Measurements from ENCODE around the gene LHX3. TPM values are rescaled to one million over a fixed set of nuclear protein-coding genes. Genes with fewer than 3 reads are reported as not detected.

Gene LHX3
- total RNA-seq, 3 donors from 2014 or later: not detected

DNA sequence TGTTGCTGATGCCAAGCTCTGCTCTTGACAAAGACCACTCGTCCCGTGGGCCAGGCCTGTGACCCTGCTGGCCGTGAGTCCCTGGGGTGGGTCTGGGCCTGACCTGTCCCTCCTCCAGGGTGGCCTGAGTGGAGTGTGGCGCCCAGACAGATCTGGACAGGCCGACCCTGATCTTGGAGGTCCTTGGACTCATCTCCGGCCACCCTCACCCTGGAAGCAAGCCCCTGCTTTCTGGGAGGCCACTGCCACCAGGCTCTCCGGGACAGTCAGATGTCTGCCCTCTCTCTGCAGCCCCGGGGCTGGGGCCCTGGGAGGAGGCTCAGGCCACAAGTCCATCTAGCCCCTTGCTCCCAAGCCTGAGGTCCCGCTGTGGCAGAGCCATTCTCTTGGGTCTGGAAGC, 55.1 kb downstream of the LHX3 start:
- Histone ChIP-seq H3K4me1 (no peaks in the 10 kb centered on the region), H3K4me3 (no peak overlapping the region), H3K27ac (no peak overlapping the region), H3K27me3 (peaks cover 2 to 39% of the 10 kb centered on the region in 2 donors), H3K36me3 (no peaks in the 10 kb centered on the region), H3K9me3 (no peaks in the 10 kb centered on the region)
- TF ChIP-seq POLR2AphosphoS5 (IDR thresholded peaks at IDR 0.05) (no peak), POLR2A (IDR thresholded peaks at IDR 0.05) (no peak)
- TF ChIP-seq, protein P1, sequence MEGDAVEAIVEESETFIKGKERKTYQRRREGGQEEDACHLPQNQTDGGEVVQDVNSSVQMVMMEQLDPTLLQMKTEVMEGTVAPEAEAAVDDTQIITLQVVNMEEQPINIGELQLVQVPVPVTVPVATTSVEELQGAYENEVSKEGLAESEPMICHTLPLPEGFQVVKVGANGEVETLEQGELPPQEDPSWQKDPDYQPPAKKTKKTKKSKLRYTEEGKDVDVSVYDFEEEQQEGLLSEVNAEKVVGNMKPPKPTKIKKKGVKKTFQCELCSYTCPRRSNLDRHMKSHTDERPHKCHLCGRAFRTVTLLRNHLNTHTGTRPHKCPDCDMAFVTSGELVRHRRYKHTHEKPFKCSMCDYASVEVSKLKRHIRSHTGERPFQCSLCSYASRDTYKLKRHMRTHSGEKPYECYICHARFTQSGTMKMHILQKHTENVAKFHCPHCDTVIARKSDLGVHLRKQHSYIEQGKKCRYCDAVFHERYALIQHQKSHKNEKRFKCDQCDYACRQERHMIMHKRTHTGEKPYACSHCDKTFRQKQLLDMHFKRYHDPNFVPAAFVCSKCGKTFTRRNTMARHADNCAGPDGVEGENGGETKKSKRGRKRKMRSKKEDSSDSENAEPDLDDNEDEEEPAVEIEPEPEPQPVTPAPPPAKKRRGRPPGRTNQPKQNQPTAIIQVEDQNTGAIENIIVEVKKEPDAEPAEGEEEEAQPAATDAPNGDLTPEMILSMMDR (IDR thresholded peaks at IDR 0.05): no peak
- DNase-seq (ENCODE audit: low spot score in 2 of 2): no peak
- intact Hi-C loops (cut with DNase I; ENCODE audit: low total_unique reads): no loop called here

DNA sequence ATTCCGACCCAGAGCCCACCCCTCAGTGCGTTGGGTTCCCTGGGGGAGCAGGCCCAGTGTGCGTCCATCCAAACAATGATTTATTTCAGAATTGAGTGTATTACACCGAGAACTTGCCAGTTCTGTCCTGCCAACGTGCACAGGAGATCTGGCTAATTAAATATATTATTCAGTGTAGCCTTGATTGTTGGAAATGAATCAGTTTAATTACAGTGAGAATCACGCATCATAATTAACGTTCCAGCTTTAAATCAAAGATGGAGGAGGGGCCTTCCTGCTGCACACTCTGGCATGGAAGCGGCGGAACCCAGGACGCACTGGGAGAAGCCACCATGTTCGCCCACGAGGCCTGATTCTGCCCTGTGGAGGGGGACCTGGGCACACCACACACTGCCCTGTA, 55.6 kb downstream of the LHX3 start:
- Histone ChIP-seq H3K27me3 (peaks cover 2 to 39% of the 10 kb centered on the region in 2 donors), H3K36me3 (no peaks in the 10 kb centered on the region), H3K4me1 (no peaks in the 10 kb centered on the region), H3K27ac (no peak overlapping the region), H3K4me3 (no peak overlapping the region), H3K9me3 (no peaks in the 10 kb centered on the region)
- TF ChIP-seq POLR2AphosphoS5 (IDR thresholded peaks at IDR 0.05): no peak
- TF ChIP-seq, protein P1 (IDR thresholded peaks at IDR 0.05): no peak
- TF ChIP-seq POLR2A (IDR thresholded peaks at IDR 0.05): no peak
- no peak for DNase-seq (ENCODE audit: low spot score in 2 of 2)
- intact Hi-C loops (cut with DNase I; ENCODE audit: low total_unique reads): no loop called here

DNA sequence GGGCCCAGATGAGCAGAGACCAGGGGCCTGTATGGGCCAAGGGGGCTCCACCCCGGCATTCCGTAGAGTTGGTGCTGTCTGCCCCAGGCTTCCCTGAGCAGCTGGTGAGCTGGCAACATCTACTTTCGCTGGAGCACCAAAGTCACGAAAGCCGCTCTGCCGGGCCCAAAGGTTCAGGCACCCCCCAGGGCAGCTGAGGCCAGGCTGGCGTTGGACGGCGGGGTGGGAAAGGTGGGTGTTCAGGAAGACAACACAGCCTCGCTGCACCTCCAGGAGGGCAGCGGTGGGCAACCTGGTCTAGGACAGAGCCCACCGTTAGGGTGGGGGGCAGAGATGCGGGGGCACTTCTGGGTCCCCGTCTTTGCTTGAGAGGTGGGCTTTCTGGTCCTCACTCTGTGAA, 56.2 kb downstream of the LHX3 start:
- Histone ChIP-seq H3K27ac (no peak overlapping the region), H3K36me3 (no peaks in the 10 kb centered on the region), H3K9me3 (no peaks in the 10 kb centered on the region), H3K27me3 (peaks cover 2 to 44% of the 10 kb centered on the region in 2 donors), H3K4me1 (no peaks in the 10 kb centered on the region), H3K4me3 (no peak overlapping the region)
- TF ChIP-seq POLR2AphosphoS5 (IDR thresholded peaks at IDR 0.05): no peak
- TF ChIP-seq, protein P1 (IDR thresholded peaks at IDR 0.05): no peak
- no peak for TF ChIP-seq POLR2A (IDR thresholded peaks at IDR 0.05)
- intact Hi-C loops (cut with DNase I; ENCODE audit: low total_unique reads): no loop called here
- DNase-seq (ENCODE audit: low spot score in 2 of 2): no peak

DNA sequence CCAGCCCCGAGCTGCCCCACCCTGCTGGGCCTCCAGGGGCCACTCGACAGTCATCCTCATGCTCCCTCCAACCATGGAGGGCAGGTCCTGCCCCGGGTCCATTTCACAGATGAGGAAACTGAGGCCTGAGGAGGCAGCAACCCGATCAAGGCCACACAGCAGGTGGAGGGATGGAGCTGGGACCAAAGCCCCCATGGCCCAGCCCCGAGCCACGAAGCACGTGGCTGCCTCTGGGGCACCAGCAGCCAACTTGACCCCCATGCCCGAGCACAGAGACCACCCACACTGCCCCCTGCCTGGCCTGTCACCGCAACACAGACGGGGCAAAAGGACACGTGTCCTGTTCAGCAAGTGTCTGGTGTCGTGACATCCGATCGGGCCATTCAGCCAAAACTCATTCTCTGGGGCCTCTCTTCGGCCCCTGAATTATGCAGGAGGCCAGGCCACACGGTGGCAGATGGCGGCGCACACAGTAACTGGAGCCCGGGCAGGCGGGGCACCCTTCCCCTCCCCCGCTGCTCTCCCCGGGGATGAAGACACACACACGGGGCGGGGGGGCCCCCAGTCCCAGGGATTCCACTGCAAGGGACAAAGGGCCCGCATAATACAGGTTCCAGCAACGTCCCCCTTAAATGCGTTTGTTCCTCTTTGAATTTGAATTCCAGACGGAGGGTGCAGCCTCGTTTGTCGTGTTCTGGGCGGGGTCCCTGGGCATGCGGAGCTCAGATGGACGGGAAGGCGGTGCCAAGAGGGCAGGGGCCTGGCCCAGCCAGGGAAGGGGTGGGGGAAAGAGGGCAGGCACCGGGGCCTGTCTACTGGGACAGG, 56.8 kb downstream of the LHX3 start:
- Histone ChIP-seq H3K27me3 (peaks cover 2 to 50% of the 10 kb centered on the region in 2 donors), H3K36me3 (no peaks in the 10 kb centered on the region), H3K4me1 (no peaks in the 10 kb centered on the region), H3K4me3 (no peak overlapping the region), H3K9me3 (no peaks in the 10 kb centered on the region), H3K27ac (no peak overlapping the region)
- TF ChIP-seq, protein P1 (IDR thresholded peaks at IDR 0.05): no peak
- TF ChIP-seq POLR2A (IDR thresholded peaks at IDR 0.05): no peak
- intact Hi-C loops (cut with DNase I; ENCODE audit: low total_unique reads): no loop called here
- DNase-seq (ENCODE audit: low spot score in 2 of 2): no peak

DNA sequence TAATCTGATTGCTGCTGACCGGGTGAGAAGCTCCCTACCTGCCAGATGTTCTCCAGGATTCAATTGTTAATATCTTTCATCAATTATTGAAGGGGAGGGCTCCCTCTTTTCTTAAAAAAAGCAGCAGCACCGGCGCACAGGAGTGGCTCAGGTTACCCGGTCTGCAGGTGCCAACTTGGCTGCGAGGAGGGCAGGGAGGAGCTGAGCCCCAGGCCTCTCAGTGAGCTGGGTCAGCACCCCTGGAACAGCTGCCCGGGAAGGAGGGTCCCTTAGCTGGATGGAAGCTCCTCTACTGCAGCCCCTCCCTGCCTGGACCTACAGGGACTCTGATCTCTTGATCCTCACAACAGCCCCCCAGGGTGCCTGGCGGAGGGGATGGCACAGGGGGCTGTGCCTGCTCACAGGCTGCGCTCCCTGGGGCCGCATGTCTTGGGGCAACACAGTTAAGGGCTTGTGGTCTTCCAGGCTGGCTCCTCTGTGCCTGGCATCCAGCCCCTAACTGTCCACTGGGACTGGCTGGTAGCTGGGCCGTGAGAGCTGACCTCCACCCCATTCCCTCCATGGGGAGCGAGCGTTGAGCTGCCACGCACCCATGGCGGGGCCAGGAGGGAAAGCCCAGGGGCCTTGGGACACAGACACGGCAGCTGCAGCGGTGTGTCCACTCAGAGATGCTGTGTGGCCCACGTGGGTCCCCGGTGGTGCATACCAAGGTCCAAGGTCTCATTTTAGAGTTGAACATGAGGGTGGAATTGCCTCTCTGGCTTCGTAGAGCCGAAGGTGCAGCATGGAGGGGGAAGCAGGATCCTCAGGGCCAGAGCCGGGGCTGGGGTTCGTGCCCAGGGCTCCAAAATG, 57.7 kb downstream of the LHX3 start:
- Histone ChIP-seq H3K9me3 (no peaks in the 10 kb centered on the region), H3K36me3 (no peaks in the 10 kb centered on the region), H3K4me1 (no peaks in the 10 kb centered on the region), H3K27me3 (peaks cover 2 to 53% of the 10 kb centered on the region in 2 donors), H3K4me3 (no peak overlapping the region), H3K27ac (no peak overlapping the region)
- intact Hi-C loops (cut with DNase I; ENCODE audit: low total_unique reads): no loop called here
- TF ChIP-seq, protein P1 (IDR thresholded peaks at IDR 0.05): no peak
- no peak for TF ChIP-seq POLR2AphosphoS5 (IDR thresholded peaks at IDR 0.05)
- no peak for TF ChIP-seq POLR2A (IDR thresholded peaks at IDR 0.05)
- DNase-seq (ENCODE audit: low spot score in 2 of 2): no peak

Measured in breast epithelium (tissue), 4 donors.